ENCODE measurements around the gene FOXP4.

DNA sequence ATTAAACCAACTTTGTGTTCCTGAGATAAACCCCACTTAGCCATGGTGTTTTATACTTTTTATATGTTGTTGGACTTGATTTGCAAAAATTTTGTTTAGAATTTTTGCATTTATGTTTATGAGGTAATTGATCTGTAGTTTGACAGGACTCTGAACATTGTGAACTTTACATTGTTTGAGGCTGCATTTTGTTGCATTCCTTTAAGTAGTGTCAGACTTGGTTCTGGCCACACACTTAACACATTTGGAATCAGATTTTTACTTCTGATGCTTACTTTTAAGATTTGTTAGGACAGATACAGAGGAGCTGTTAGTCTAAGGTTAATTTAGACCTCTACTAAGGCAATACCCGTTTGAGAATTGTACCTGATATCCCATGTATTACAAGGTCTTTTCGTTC, 75.6 kb downstream of the FOXP4 start:
- TF ChIP-seq, protein P1, sequence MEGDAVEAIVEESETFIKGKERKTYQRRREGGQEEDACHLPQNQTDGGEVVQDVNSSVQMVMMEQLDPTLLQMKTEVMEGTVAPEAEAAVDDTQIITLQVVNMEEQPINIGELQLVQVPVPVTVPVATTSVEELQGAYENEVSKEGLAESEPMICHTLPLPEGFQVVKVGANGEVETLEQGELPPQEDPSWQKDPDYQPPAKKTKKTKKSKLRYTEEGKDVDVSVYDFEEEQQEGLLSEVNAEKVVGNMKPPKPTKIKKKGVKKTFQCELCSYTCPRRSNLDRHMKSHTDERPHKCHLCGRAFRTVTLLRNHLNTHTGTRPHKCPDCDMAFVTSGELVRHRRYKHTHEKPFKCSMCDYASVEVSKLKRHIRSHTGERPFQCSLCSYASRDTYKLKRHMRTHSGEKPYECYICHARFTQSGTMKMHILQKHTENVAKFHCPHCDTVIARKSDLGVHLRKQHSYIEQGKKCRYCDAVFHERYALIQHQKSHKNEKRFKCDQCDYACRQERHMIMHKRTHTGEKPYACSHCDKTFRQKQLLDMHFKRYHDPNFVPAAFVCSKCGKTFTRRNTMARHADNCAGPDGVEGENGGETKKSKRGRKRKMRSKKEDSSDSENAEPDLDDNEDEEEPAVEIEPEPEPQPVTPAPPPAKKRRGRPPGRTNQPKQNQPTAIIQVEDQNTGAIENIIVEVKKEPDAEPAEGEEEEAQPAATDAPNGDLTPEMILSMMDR (IDR thresholded peaks at IDR 0.05) = no peak
- TF ChIP-seq POLR2A (IDR thresholded peaks at IDR 0.05) = no peak

All from breast epithelium (tissue), 3 donors.